ENCODE measurements around the gene RNF222.
"Not testable (repeated sequence)": the region's sequence is repeated elsewhere in the genome, so short reads cannot be mapped to it uniquely, and the experiment has no call there.

RNF222 gene

GRCh38 chr17:8380049-8380448 is 17.6 kb downstream of the RNF222 start:
- DNase-seq (ENCODE audit: low read depth in 3 of 3), result no peak

GRCh38 chr17:8378117-8378516 is 19.5 kb downstream of the RNF222 start:
- DNase-seq (ENCODE audit: low read depth in 3 of 3), result not testable (repeated sequence)

GRCh38 chr17:8377422-8377821 is 20.2 kb downstream of the RNF222 start:
- DNase-seq (ENCODE audit: low read depth in 3 of 3), result no peak

- peak; percentile 80 to 92 (median 88) for DNase-seq (ENCODE audit: low read depth in 3 of 3)
These were observed 21.2 kb downstream of the RNF222 start, which contains the start of gene KRABD2 for GRCh38 chr17:8376271-8377067. TSS of gene KRABD2 (minus strand) at chr17:8376704.

GRCh38 chr17:8375738-8376259 is 21.8 kb downstream of the RNF222 start:
- DNase-seq (ENCODE audit: low read depth in 3 of 3), result no peak

- not testable (repeated sequence) for DNase-seq (ENCODE audit: low read depth in 3 of 3)
These were observed 23.8 kb downstream of the RNF222 start for GRCh38 chr17:8373856-8374255.

- DNase-seq (ENCODE audit: low read depth in 3 of 3), result no peak
These were observed 25.2 kb downstream of the RNF222 start for GRCh38 chr17:8372422-8372821.

- no peak for DNase-seq (ENCODE audit: low read depth in 3 of 3)
These were observed 25.8 kb downstream of the RNF222 start for GRCh38 chr17:8371786-8372185.

- no peak for DNase-seq (ENCODE audit: low read depth in 3 of 3)
These were observed 27.7 kb downstream of the RNF222 start for GRCh38 chr17:8369944-8370343.

GRCh38 chr17:8368193-8368592 is 29.4 kb downstream of the RNF222 start:
- DNase-seq (ENCODE audit: low read depth in 3 of 3), result no peak

GRCh38 chr17:8366231-8366630 is 31.4 kb downstream of the RNF222 start:
- no peak for DNase-seq (ENCODE audit: low read depth in 3 of 3)

GRCh38 chr17:8365143-8365542 is 32.5 kb downstream of the RNF222 start:
- DNase-seq (ENCODE audit: low read depth in 3 of 3), result no peak

GRCh38 chr17:8362651-8363332 is 34.8 kb downstream of the RNF222 start:
- DNase-seq (ENCODE audit: low read depth in 3 of 3), result no peak

GRCh38 chr17:8360751-8361150 is 36.9 kb downstream of the RNF222 start:
- DNase-seq (ENCODE audit: low read depth in 3 of 3), result no peak

GRCh38 chr17:8360260-8360659 is 37.4 kb downstream of the RNF222 start:
- DNase-seq (ENCODE audit: low read depth in 3 of 3), result no peak

GRCh38 chr17:8359769-8360168 is 37.9 kb downstream of the RNF222 start:
- DNase-seq (ENCODE audit: low read depth in 3 of 3), result no peak

- DNase-seq (ENCODE audit: low read depth in 3 of 3), result no peak
These were observed 39.7 kb downstream of the RNF222 start for GRCh38 chr17:8357910-8358309.

- no peak for DNase-seq (ENCODE audit: low read depth in 3 of 3)
These were observed 43.4 kb downstream of the RNF222 start for GRCh38 chr17:8354236-8354635.

GRCh38 chr17:8353736-8354135 is 43.9 kb downstream of the RNF222 start:
- no peak for DNase-seq (ENCODE audit: low read depth in 3 of 3)

GRCh38 chr17:8350339-8350738 is 47.3 kb downstream of the RNF222 start:
- no peak for DNase-seq (ENCODE audit: low read depth in 3 of 3)

- not testable (repeated sequence) for DNase-seq (ENCODE audit: low read depth in 3 of 3)
These were observed 50.6 kb downstream of the RNF222 start for GRCh38 chr17:8347001-8347400.

GRCh38 chr17:8345951-8346665 is 51.5 kb downstream of the RNF222 start:
- DNase-seq (ENCODE audit: low read depth in 3 of 3), result no peak

Data from stimulated activated CD4-positive, alpha-beta T cell treated with anti-CD3 and anti-CD28 coated beads, TNF-alpha, amount 100 ng/mL, for 48 hours (primary cell).